Activated CD4-positive, alpha-beta T cell treated with anti-CD3 and anti-CD28 coated beads, Interleukin-2, Interleukin-4, amounts not matched to agents 100 ng/mL and 50 ng/mL, durations not matched to agents 16 hours and 8 hours (primary cell): ENCODE results near the gene NTN5.
A peak's percentile ranks its signal among the peaks of the same experiment; 100 is the strongest.
"Not testable (repeated sequence)": the region's sequence is repeated elsewhere in the genome, so short reads cannot be mapped to it uniquely, and the experiment has no call there.

Source experiments
- DNase-seq: peaks from one replicate; pipeline ENCODE4 v3.0.0-alpha.2; 2020; ENCODE audit warnings: low spot score

The NTN5 gene

GRCh38 chr19:48696353-48697010 lies 23.7 kb upstream of the NTN5 start:
- DNase-seq = no peak

- DNase-seq = no peak
Measured at GRCh38 chr19:48695743-48696352, 23.0 kb upstream of the NTN5 start, which contains the start of gene FUT2. Gene FUT2 (plus strand): TSS chr19:48695971. CDS start chr19:48702957, 6,986 bp downstream.

GRCh38 chr19:48693629-48694028 lies 20.8 kb upstream of the NTN5 start:
- DNase-seq = not testable (repeated sequence)

GRCh38 chr19:48689449-48689848 lies 16.6 kb upstream of the NTN5 start:
- no peak for DNase-seq

- DNase-seq = no peak
Measured at GRCh38 chr19:48687776-48688175, 15.0 kb upstream of the NTN5 start.

GRCh38 chr19:48686637-48687036 lies 13.8 kb upstream of the NTN5 start:
- DNase-seq = not testable (repeated sequence)

GRCh38 chr19:48686088-48686487 lies 13.3 kb upstream of the NTN5 start:
- no peak for DNase-seq

GRCh38 chr19:48685583-48685982 lies 12.8 kb upstream of the NTN5 start:
- DNase-seq = no peak

- peak; percentile 9 for DNase-seq
Measured at GRCh38 chr19:48683349-48683748, 10.5 kb upstream of the NTN5 start.

GRCh38 chr19:48681127-48681470 lies 8.3 kb upstream of the NTN5 start:
- DNase-seq = no peak

GRCh38 chr19:48680436-48681126 lies 7.8 kb upstream of the NTN5 start:
- no peak for DNase-seq

GRCh38 chr19:48680006-48680405 lies 7.2 kb upstream of the NTN5 start:
- DNase-seq = not testable (repeated sequence)

GRCh38 chr19:48678201-48678600 lies 5.4 kb upstream of the NTN5 start:
- no peak for DNase-seq

- DNase-seq = no peak
Measured at GRCh38 chr19:48676887-48677286, 4.1 kb upstream of the NTN5 start.

GRCh38 chr19:48676487-48676886 lies 3.7 kb upstream of the NTN5 start:
- no peak for DNase-seq

- peak; percentile 79 for DNase-seq
Measured at GRCh38 chr19:48674921-48675824, 2.4 kb upstream of the NTN5 start.

- DNase-seq = no peak
Measured at GRCh38 chr19:48674216-48674809, 1.5 kb upstream of the NTN5 start.

- no peak for DNase-seq
Measured at GRCh38 chr19:48673436-48674100, 751 bp upstream of the NTN5 start.

- DNase-seq = no peak
Measured at GRCh38 chr19:48671446-48671995, 1.3 kb downstream of the NTN5 start.

GRCh38 chr19:48670699-48671445 lies 1.9 kb downstream of the NTN5 start:
- DNase-seq = no peak
